Prostate gland (tissue), 2 donors: ENCODE measurements around the gene EPHB6. TPM values are rescaled to one million over a fixed set of nuclear protein-coding genes. Genes with fewer than 3 reads are reported as not detected.

Source experiments
- DNase-seq: peaks from one replicate; pipeline ENCODE4 v3.0.0-alpha.2; 2019; ENCODE audit warnings: low spot score
- H3K27ac ChIP-seq, 2 donors: fragments of 200-600 bp; sonication (generic); 2 replicates each; pipeline ENCODE4 v1.5.1; 2017 to 2019
- H3K27me3 ChIP-seq: fragments of 200-600 bp; sonication (generic); replicated peaks from 2 replicates; pipeline ENCODE4 v1.5.1; 2019; ENCODE audit not compliant: insufficient read depth
- H3K36me3 ChIP-seq, 2 donors: fragments of 200-600 bp; sonication (generic); 1 replicate in 1 of 2; 2 replicates in 1 of 2; pipeline versions ENCODE4 v1.5.1 to v1.8.1; 2017 to 2019
- H3K4me1 ChIP-seq: fragments of 200-600 bp; sonication (generic); replicated peaks from 2 replicates; pipeline ENCODE4 v1.5.1; 2019
- H3K4me3 ChIP-seq, 2 donors: fragments of 200-600 bp; sonication (generic); 2 replicates each; pipeline ENCODE4 v1.5.1; 2017 to 2019
- H3K9me3 ChIP-seq: fragments of 200-600 bp; sonication (generic); 2 replicates; pipeline ENCODE4 v1.5.1; 2017
- CTCF ChIP-seq, 4 experiments: fragments of 200-600 bp in 2 of 4; fragments of 450-650 bp in 2 of 4; sonication (generic) in 2 of 4; IDR thresholded peaks; 1 replicate in 3 of 4; 2 replicates in 1 of 4; pipeline ENCODE4 v1.5.1; 2016 to 2019; ENCODE audit warnings: antibody characterized with exemption in 4 of 4, mild to moderate bottlenecking in 2 of 4, moderate library complexity in 2 of 4
- POLR2A ChIP-seq: fragments of 450-650 bp; IDR thresholded peaks from one replicate; pipeline ENCODE4 v1.6.1; 2016; ENCODE audit warnings: antibody characterized with exemption, mild to moderate bottlenecking
- POLR2AphosphoS5 ChIP-seq: sonication (generic); formaldehyde crosslinking; IDR thresholded peaks from one replicate; pipeline ENCODE4 v1.6.1; 2017; ENCODE audit warnings: antibody characterized with exemption
- WGBS: methylation state at CpG from one replicate; pipeline ENCODE4 v1.1.5; 2018; 5-methylcytosine and 5-hydroxymethylcytosine counted together
- intact Hi-C: fragments of 100-400 bp; cut with DNase I; formaldehyde crosslinking; loops from one replicate; pipeline ENCODE4 v1.14.2; 2022
- total RNA-seq, 2 donors: library from RNA; depleted of rRNA; stranded (reverse); fragments of >200 nt; gene quantifications; one replicate each; pipeline ENCODE4 v1.1.0, GENCODE V29; 2016

EPHB6 gene
- total RNA-seq, 2 donors from 2014 or later = 98.1 to 122 TPM

DNA sequence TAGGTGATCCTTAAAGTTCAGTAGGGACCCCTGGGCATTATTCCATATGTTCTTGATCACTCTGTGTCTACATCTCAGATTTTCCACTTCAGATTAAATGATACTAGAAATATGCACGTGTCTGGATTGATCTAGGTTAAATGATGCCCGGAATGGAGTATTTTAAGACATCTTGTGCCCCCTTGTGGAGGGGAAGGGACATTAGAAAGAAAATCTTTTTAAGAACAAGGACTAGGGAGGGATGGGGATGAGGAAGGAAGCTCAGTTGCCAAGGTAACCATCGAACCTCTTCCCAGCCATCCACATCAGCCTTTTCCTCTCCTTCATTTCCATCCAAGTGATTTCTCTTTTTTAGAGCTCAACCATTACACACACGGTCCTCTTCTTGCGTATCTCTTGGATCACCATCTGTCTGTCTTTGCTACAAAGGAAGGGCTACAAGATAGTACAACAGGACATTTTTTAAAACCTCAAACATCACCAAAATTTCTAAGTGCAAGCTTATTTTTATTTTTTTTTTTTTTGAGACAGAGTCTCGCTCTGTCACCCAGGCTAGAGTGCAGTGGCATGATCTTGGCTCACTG is 43.6 kb upstream of the EPHB6 start:
- H3K36me3 ChIP-seq = no peaks in the 10 kb centered on the region
- WGBS = 34% methylated on average over 6 of the region's 6 CpGs
- no peaks in the 10 kb centered on the region for H3K27me3 ChIP-seq
- DNase-seq = no peak
- TF ChIP-seq POLR2AphosphoS5 (no peak), CTCF (IDR thresholded peaks at IDR 0.05) (peak in 3 of 4 experiments; percentile 44 to 55 (median 53))
- no peak overlapping the region for H3K27ac ChIP-seq
- H3K9me3 ChIP-seq = no peaks in the 10 kb centered on the region
- H3K4me3 ChIP-seq = no peak overlapping the region
- no peaks in the 10 kb centered on the region for H3K4me1 ChIP-seq
- intact Hi-C loops = no loop called here

GRCh38 chr7:142812437-142813215 is 42.2 kb upstream of the EPHB6 start:
- no peak for DNase-seq
- Histone ChIP-seq H3K4me3 (no peak overlapping the region), H3K4me1 (no peaks in the 10 kb centered on the region), H3K36me3 (no peaks in the 10 kb centered on the region), H3K27ac (no peak overlapping the region), H3K9me3 (no peaks in the 10 kb centered on the region), H3K27me3 (no peaks in the 10 kb centered on the region)
- WGBS = 70% methylated on average over 7 of the region's 7 CpGs
- no peak for TF ChIP-seq POLR2A
- no peak for TF ChIP-seq CTCF (IDR thresholded peaks at IDR 0.05)
- no peak for TF ChIP-seq POLR2AphosphoS5
- intact Hi-C loops = no loop called here

GRCh38 chr7:142813226-142813625 is 41.6 kb upstream of the EPHB6 start:
- Histone ChIP-seq H3K36me3 (no peaks in the 10 kb centered on the region), H3K4me3 (no peak overlapping the region), H3K4me1 (no peaks in the 10 kb centered on the region), H3K9me3 (no peaks in the 10 kb centered on the region), H3K27ac (no peak overlapping the region), H3K27me3 (no peaks in the 10 kb centered on the region)
- no peak for DNase-seq
- intact Hi-C loops = no loop called here
- WGBS = 44% methylated on average over 2 of the region's 2 CpGs
- TF ChIP-seq POLR2A (no peak), CTCF (IDR thresholded peaks at IDR 0.05) (no peak), POLR2AphosphoS5 (no peak)

GRCh38 chr7:142813699-142814098 is 41.2 kb upstream of the EPHB6 start:
- TF ChIP-seq POLR2A (no peak), CTCF (IDR thresholded peaks at IDR 0.05) (no peak)
- Histone ChIP-seq H3K4me3 (no peak overlapping the region), H3K4me1 (no peaks in the 10 kb centered on the region), H3K27ac (no peak overlapping the region), H3K27me3 (no peaks in the 10 kb centered on the region), H3K36me3 (no peaks in the 10 kb centered on the region), H3K9me3 (no peaks in the 10 kb centered on the region)
- intact Hi-C loops = no loop called here
- no peak for DNase-seq
- WGBS = 75% methylated on average over 1 of the region's 1 CpG

DNA sequence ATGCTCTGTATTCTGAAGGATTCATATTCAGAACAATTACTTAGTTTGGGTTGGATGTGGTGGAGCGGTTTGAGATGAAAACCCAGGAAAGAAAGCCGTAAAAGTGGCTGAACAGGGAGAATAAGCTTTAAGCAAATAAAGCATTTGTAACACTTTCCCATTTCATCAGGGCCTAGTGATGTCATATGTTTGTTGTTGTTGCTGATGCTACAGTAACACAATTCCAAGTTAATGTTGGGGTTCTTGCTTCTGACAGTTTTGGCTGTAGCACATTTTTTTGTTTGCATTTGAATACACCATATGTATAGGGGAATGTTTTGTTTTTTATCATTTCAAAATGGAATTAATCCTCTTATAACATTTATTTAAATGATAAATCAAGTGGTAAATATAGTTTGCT is 40.4 kb upstream of the EPHB6 start:
- no peaks in the 10 kb centered on the region for H3K36me3 ChIP-seq
- DNase-seq = no peak
- H3K9me3 ChIP-seq = no peaks in the 10 kb centered on the region
- intact Hi-C loops = no loop called here
- no peak for TF ChIP-seq POLR2AphosphoS5
- TF ChIP-seq CTCF (IDR thresholded peaks at IDR 0.05) = no peak
- TF ChIP-seq POLR2A = no peak
- no peaks in the 10 kb centered on the region for H3K4me1 ChIP-seq
- WGBS = 52% methylated on average over 2 of the region's 2 CpGs
- no peak overlapping the region for H3K4me3 ChIP-seq
- H3K27ac ChIP-seq = no peak overlapping the region
- no peaks in the 10 kb centered on the region for H3K27me3 ChIP-seq
